Stomach (tissue), 9 donors: Measurements from ENCODE around the gene TESPA1. TPM values are rescaled to one million over a fixed set of nuclear protein-coding genes. Genes with fewer than 3 reads are reported as not detected.

Experiments used
- DNase-seq, 2 donors: peaks; one replicate each; pipeline versions ENCODE4 v3.0.0 to v3.0.0-alpha.2; 2013 to 2019
- H3K27ac ChIP-seq, 5 donors: fragments of 200-600 bp in 4 of 5; sonication (generic) in 4 of 5; one replicate each; pipeline ENCODE4 v1.5.1; 2013 to 2019; ENCODE audit warnings: mild to moderate bottlenecking in 1 of 5, moderate library complexity in 1 of 5
- H3K27me3 ChIP-seq, 3 donors: fragments of 200-600 bp; sonication (generic); one replicate each; pipeline ENCODE4 v1.5.1; 2017 to 2019; ENCODE audit warnings: mixed run types in 1 of 3
- H3K36me3 ChIP-seq, 4 donors: fragments of 200-600 bp; sonication (generic); 1 replicate in 3 of 4; 2 replicates in 1 of 4; pipeline ENCODE4 v1.5.1; 2016 to 2019
- H3K4me1 ChIP-seq, 4 donors: fragments of 200-600 bp; sonication (generic); one replicate each; pipeline ENCODE4 v1.5.1; 2016 to 2019
- H3K4me3 ChIP-seq, 4 donors: fragments of 200-600 bp; sonication (generic) in 3 of 4; one replicate each; pipeline ENCODE4 v1.5.1; 2016 to 2019; ENCODE audit warnings: mild to moderate bottlenecking in 1 of 4
- H3K9me3 ChIP-seq, 4 donors: fragments of 200-600 bp; sonication (generic); one replicate each; pipeline ENCODE4 v1.5.1; 2016 to 2019
- CTCF ChIP-seq, 7 experiments: fragments of 450-650 bp in 4 of 7; fragments of 200-600 bp in 3 of 7; sonication (generic) in 3 of 7; IDR thresholded peaks; one replicate each; pipeline ENCODE4 v1.5.1; 2016 to 2019; ENCODE audit warnings: antibody characterized with exemption in 7 of 7, control low read depth in 2 of 7, mild to moderate bottlenecking in 1 of 7
- EP300 ChIP-seq: sonication (generic); formaldehyde crosslinking; IDR thresholded peaks from one replicate; pipeline ENCODE4 v1.6.1; 2017; ENCODE audit warnings: antibody characterized with exemption
- POLR2A ChIP-seq, 4 donors: fragments of 450-650 bp; IDR thresholded peaks; one replicate each; pipeline ENCODE4 v1.6.1; 2016; ENCODE audit warnings: antibody characterized with exemption in 4 of 4, control low read depth in 2 of 4, mild to moderate bottlenecking in 1 of 4, moderate library complexity in 1 of 4
- POLR2AphosphoS5 ChIP-seq, 3 donors: sonication (generic); formaldehyde crosslinking; IDR thresholded peaks; one replicate each; pipeline ENCODE4 v1.6.1; 2016; ENCODE audit warnings: antibody characterized with exemption in 3 of 3
- WGBS, 5 donors: extraction: QIAGEN DNeasy Blood & Tissue Kit in 3 of 5; methylation state at CpG; one replicate each; pipeline versions ENCODE4 v1.1.5 to v1.1.7; 2013 to 2018; 5-methylcytosine and 5-hydroxymethylcytosine counted together
- intact Hi-C: fragments of 100-400 bp; cut with DNase I; formaldehyde crosslinking; loops from one replicate; pipeline ENCODE4 v1.15.1; 2023; ENCODE audit warnings: low total_unique reads
- polyA plus RNA-seq, 3 donors: library from polyadenylated mRNA; stranded (reverse); fragments of 200-250 nt; gene quantifications; one replicate each; pipeline ENCODE4 v1.2.3, GENCODE V29; 2013
- total RNA-seq, 5 donors: library from RNA; depleted of rRNA; stranded (reverse); fragments of >200 nt; gene quantifications; one replicate each; pipeline versions ENCODE4 v1.1.0 to v1.2.3, GENCODE V29; 2014 to 2016
- donor health status: healthy with polysubstance abuse.
- donor health status: Bipolar disorder and iron deficiency.
- donor health status: healthy.

Gene TESPA1
- total and polyA plus RNA-seq, 8 donors: 0.81 to 2.6 (median 1.2) TPM; not detected in 4

GRCh38 chr12:55019784-55020183 is 35.2 kb upstream of the TESPA1 start, which contains the start of gene NEUROD4:
TSS of gene NEUROD4 (plus strand) at chr12:55019974. CDS start at chr12:55026440, 6,466 bp downstream.
- Histone ChIP-seq H3K9me3 (no peaks in the 10 kb centered on the region), H3K27me3 (peaks cover 0 to 42% (median 11%) of the 10 kb centered on the region in 3 donors), H3K36me3 (no peaks in the 10 kb centered on the region), H3K27ac (no peak within 1 kb of the TSS), H3K4me3 (no peak within 1 kb of the TSS), H3K4me1 (peaks cover 0 to 9% (median 4%) of the 10 kb centered on the region in 4 donors)
- TF ChIP-seq CTCF (IDR thresholded peaks at IDR 0.05) (no peak), POLR2AphosphoS5 (IDR thresholded peaks at IDR 0.05) (no peak), POLR2A (IDR thresholded peaks at IDR 0.05) (no peak), EP300 (no peak)
- peak; percentile 40 to 86 for DNase-seq
- 3 to 7% (median 5%) methylated on average over 13 of the region's 13 CpGs for WGBS, 5 donors
- intact Hi-C loops: no loop called here

- TF ChIP-seq POLR2AphosphoS5 (IDR thresholded peaks at IDR 0.05) (no peak), POLR2A (IDR thresholded peaks at IDR 0.05) (no peak), EP300 (no peak), CTCF (IDR thresholded peaks at IDR 0.05) (no peak)
- Histone ChIP-seq H3K4me3 (no peak overlapping the region), H3K27ac (no peak overlapping the region), H3K9me3 (peaks cover 0 to 12% (median 4%) of the 10 kb centered on the region in 4 donors), H3K27me3 (peaks cover 0 to 42% (median 11%) of the 10 kb centered on the region in 3 donors), H3K4me1 (peaks cover 0 to 9% (median 4%) of the 10 kb centered on the region in 4 donors), H3K36me3 (no peaks in the 10 kb centered on the region)
- DNase-seq: no peak
- intact Hi-C loops: no loop called here
- 31 to 48% (median 37%) methylated on average over 3 of the region's 3 CpGs for WGBS, 5 donors
Observed at GRCh38 chr12:55017416-55017925, 32.9 kb upstream of the TESPA1 start.

GRCh38 chr12:55008944-55009585 is 24.5 kb upstream of the TESPA1 start:
- Histone ChIP-seq H3K4me3 (no peak overlapping the region), H3K27ac (no peak overlapping the region), H3K27me3 (peaks cover 0 to 16% (median 0%) of the 10 kb centered on the region in 3 donors), H3K4me1 (no peaks in the 10 kb centered on the region), H3K36me3 (no peaks in the 10 kb centered on the region), H3K9me3 (peaks cover 0 to 15% (median 4%) of the 10 kb centered on the region in 4 donors)
- DNase-seq: no peak
- intact Hi-C loops: no loop called here
- 42 to 53% (median 46%) methylated on average over 5 to 6 of the region's 6 CpGs for WGBS, 5 donors
- no peak for TF ChIP-seq EP300
- no peak for TF ChIP-seq CTCF (IDR thresholded peaks at IDR 0.05)
- no peak for TF ChIP-seq POLR2A (IDR thresholded peaks at IDR 0.05)
- no peak for TF ChIP-seq POLR2AphosphoS5 (IDR thresholded peaks at IDR 0.05)

- Histone ChIP-seq H3K4me3 (no peak overlapping the region), H3K36me3 (no peaks in the 10 kb centered on the region), H3K4me1 (no peaks in the 10 kb centered on the region), H3K27me3 (peaks cover 0 to 12% (median 0%) of the 10 kb centered on the region in 3 donors), H3K27ac (no peak overlapping the region), H3K9me3 (no peaks in the 10 kb centered on the region)
- intact Hi-C loops: no loop called here
- TF ChIP-seq POLR2AphosphoS5 (IDR thresholded peaks at IDR 0.05) (no peak), CTCF (IDR thresholded peaks at IDR 0.05) (no peak)
- DNase-seq: no peak
- WGBS, 5 donors: 42 to 76% (median 70%) methylated on average over 2 of the region's 2 CpGs
Observed at GRCh38 chr12:55002355-55002754, 17.8 kb upstream of the TESPA1 start.
